GM15510 (cell line): ENCODE measurements around the gene DACH2.

Experiments used
- POLR2A ChIP-seq: IDR thresholded peaks from 3 replicates; pipeline ENCODE4 v1.6.1; 2011; ENCODE audit warnings: borderline replicate concordance; ENCODE audit not compliant: insufficient read length; ENCODE audit errors: extremely low read depth

Gene DACH2

DNA sequence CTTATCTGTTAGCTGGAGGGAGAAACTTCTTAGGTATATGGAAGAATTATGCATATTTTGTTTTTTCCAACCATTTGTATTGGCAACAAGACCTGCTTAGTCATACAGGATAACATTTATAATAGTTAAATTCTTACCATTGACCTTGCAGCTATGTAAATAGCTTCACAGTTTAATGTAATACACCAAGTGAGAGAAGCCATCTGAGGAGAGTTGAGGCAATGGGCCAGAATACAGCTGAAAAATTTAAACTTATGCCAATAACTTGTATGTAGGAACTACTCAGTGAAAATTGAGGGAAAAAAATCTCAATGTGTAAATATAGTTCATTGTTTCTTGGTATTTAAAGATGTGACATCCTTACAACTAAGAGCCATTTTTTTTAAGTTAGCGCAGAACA is 273.5 kb downstream of the DACH2 start:
- TF ChIP-seq POLR2A: no peak

DNA sequence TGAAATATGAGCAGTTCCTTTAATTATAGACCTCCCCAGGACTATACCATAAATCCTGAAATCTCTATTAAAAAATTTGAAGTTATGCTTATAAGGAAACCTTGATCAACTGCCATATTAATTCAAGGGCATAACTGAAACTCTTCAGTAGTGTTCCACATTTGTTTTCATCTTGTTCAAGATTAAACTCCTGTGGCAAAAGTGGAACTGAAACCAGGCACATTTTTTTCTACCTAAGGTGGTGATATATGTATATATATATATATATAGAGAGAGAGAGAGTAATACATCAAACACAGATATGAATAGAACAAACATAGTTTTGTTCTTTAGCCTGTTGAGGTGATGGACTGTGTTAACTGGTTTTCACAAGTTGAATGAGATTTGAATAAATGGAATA is 287.9 kb downstream of the DACH2 start:
- no peak for TF ChIP-seq POLR2A

DNA sequence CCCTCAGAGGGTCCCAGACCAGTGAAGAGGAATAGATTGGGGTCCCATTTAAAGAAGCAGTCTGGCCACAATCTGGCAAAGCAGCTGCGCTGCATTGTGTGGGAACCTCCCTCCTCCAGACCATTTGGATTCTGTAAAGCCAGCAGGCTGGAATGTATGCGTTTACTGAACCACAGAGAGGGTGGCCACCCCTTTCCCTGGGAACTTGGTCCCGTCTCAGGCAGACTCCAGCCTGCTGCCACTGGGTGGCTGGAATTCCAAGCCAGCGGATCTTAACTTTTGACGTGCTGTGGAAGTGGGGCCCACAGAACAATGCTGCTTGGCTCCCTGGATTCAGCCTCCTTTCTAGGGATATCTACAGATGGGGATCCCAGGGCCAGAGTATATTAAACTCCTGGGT is 307.2 kb downstream of the DACH2 start:
- no peak for TF ChIP-seq POLR2A

DNA sequence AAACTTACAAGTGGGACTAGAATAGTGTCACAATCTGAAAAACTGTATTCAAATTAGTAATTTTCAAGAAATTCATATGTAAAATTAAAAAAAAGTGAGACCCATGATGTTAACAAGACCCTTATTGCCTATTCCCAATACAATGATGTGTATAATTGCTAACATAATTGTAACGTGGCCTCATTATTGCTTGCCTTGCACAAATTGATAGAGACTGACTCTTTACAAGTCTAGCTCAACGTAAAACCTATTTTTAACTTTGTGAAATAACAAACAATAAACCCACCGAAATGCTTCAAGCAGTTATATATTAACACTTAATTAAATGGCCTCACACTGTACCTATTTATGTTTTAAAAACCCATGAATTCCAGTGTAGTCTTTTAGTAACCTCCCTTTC is 312.5 kb downstream of the DACH2 start:
- no peak for TF ChIP-seq POLR2A

DNA sequence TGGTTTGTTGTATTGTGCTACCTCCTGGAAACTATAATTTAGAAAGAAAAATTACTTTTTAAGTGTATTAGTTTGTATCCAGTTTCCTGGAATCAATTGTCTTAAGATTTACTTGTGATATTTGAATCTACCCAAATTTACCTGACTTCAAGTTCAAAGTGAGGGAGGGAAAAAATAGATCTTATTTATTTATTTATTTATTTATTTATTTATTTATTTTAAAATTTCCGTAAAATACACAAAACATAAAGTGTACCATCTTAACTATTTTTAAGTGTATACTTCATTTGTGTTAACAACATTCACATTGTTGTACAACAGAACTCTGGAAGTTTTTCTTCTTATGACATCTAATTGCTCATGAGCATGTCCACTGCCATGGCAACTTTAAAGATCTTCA is 356.0 kb downstream of the DACH2 start:
- no peak for TF ChIP-seq POLR2A

DNA sequence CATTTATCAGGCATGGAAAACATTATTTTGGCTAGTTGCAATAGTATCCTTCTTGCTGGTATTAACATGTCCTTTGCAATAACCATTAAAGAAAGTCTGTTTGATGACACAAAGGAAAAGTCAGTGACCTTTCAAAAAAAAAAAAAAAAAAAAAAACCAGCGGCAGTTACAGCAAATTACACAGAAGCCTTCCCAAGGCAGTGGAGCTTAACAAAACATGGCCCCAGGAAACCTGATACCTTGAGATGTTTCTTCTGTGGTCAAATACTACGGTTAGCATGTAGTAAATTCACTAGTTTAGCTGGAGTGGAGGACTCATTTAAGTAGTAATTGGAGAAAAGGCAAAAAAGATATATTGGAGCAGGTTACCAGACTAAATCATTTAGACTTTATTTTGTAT is 359.1 kb downstream of the DACH2 start:
- TF ChIP-seq POLR2A: no peak

DNA sequence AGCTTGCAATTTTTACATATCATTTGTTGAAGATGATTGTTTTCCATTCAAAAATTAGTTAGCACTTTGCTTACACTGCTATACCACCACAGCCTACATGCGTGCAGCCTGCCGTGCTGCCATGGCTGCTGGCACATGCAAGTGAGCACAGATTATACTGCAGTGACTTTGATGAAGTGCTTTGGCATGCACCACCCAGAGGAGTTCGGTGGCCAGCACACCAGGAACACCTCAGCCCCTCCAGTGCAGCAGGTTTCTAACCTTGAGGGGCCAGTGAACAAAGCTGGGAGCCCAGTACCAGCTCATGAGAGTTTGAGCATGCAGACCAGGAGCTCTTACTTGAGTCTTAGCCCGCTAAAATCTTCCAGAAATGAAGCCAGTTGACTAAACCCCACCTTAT is 431.5 kb downstream of the DACH2 start:
- no peak for TF ChIP-seq POLR2A

DNA sequence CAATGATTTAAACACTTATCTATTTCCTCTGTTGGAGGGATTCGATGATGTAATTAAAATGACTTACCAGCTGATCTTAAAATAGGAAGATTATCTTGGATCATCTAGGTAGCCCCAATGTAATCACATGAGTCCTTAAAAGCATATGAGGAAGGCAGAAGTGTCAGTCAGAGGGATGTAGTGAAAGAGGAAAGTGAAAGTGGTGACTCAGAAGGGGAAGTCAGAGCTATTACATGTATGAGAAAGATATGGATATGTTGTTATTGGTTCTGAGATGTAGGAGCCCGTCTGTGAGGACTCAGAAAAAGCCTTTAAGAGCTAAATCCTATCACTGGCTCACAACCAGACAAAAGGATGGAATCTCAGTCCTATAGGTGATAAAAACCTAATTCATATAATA is 456.4 kb downstream of the DACH2 start:
- TF ChIP-seq POLR2A: no peak

DNA sequence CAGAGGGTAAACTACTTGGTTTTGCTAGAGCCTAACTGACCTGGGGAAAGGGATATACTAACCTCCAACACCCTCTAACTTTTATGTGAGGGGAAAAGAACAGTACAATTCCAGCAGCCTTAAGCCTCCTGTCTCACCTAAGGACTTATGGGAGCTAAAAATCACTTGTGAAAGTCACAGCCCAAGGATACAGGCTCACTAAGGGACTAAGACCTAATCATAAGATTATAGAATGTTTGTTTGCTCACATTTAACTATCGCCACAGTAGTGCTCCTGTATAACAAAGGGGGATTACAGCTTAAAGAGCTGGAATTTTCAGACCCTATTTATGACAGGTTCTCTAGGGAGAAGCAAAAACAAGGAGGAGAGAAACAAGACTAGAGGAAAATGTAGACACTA is 548.7 kb downstream of the DACH2 start:
- no peak for TF ChIP-seq POLR2A

GRCh38 chrX:86711531-86712180 is 563.4 kb downstream of the DACH2 start:
- TF ChIP-seq POLR2A: no peak

DNA sequence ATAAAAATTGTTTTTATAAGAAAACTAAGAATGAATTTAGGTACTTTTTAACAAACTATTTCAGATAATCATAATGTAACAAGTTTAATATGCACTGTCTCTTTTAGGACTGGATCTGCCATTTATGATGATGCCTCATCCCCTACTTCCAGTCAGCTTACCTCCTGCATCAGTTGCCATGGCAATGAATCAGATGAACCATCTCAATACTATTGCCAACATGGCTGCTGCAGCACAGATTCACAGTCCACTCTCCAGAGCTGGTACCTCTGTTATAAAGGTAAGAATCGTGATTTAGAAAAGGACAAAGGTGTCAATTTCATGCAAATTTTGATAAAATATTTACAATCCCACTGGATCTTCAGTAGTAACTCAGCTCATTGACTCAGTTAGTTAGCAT is 566.2 kb downstream of the DACH2 start:
- no peak for TF ChIP-seq POLR2A

DNA sequence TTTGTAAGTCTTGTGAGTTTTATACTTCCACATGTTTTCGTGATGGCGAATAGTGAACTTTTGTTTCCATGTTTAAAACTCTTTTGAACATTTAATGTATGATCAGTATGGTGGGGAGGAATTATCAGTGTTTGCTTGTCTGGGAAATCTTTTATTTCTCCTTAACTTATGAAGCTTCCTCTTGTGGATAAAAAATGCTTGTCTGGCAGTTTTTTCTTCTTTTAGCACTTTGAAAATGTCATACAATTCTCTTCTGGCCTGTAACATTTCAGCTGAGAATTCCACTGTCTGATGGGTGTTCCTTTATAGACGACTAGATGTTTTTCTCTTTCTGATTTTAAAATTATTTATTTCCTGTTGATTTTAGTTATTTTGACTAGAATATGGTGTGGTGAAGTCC is 576.0 kb downstream of the DACH2 start:
- no peak for TF ChIP-seq POLR2A

- no peak for TF ChIP-seq POLR2A
Observed at GRCh38 chrX:86747091-86747490, 598.8 kb downstream of the DACH2 start.

GRCh38 chrX:86805241-86805640 is 657.0 kb downstream of the DACH2 start:
- TF ChIP-seq POLR2A: no peak

GRCh38 chrX:86806786-86807185 is 658.5 kb downstream of the DACH2 start:
- no peak for TF ChIP-seq POLR2A

DNA sequence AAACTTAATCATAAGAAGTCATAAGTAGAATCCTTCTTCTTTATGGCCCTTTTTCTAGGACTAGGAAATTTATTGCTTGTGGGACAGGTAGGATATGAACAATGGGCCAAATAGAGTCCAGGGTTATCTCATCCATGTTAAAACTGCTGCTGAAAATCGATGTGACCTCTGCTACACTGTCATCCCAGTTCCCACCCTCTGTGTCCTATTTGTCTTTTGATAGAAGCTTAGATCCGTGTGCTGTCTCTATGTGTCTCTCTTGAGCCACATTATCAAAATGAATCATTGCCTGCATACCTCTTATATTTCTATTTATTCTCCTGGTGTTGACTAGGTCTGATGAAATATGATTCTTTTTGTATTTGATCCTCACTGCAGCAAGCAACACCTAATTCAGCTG is 661.4 kb downstream of the DACH2 start:
- no peak for TF ChIP-seq POLR2A

GRCh38 chrX:86829786-86830185 is 681.5 kb downstream of the DACH2 start:
- no peak for TF ChIP-seq POLR2A
